ENCODE results near the gene RAMP1. TPM values are rescaled to one million over a fixed set of nuclear protein-coding genes. Genes with fewer than 3 reads are reported as not detected.

RAMP1 gene
- total and polyA plus RNA-seq, 9 of the 15 experiments (the other 6 are each of a cell fraction or from before 2014, with no cell fraction given): 0.72 to 0.77 TPM; not detected in 7

- no peak for TF ChIP-seq ZNF449 (CRISPR knock-in tag; IDR thresholded peaks at IDR 0.05)
- TF ChIP-seq KLF16 (IDR thresholded peaks at IDR 0.05): peak; percentile 58
- peak in 1 of 2 experiments; percentile 37; a peak in 1 of 4 replicates for TF ChIP-seq MLLT1 (IDR thresholded peaks at IDR 0.05)
- TF ChIP-seq FOXO4 (CRISPR knock-in tag; IDR thresholded peaks at IDR 0.05): no peak
- TF ChIP-seq ZNF76 (CRISPR knock-in tag; IDR thresholded peaks at IDR 0.05; ENCODE audit: borderline replicate concordance): no peak
- no peak for TF ChIP-seq PHB (CRISPR knock-in tag; IDR thresholded peaks at IDR 0.05)
- no peak for TF ChIP-seq MIER1 (IDR thresholded peaks at IDR 0.05; ENCODE audit: low read depth)
- no peak for TF ChIP-seq NFE2 (IDR thresholded peaks at IDR 0.05; ENCODE audit: low read depth)
- no peak for TF ChIP-seq ARID4B (CRISPR knock-in tag; IDR thresholded peaks at IDR 0.05)
- no peak for TF ChIP-seq SNAPC5 (CRISPR knock-in tag; IDR thresholded peaks at IDR 0.05)
- no peak for TF ChIP-seq ZNF121 (CRISPR knock-in tag; conservative IDR thresholded peaks at IDR 0.05)
- TF ChIP-seq ZNF518B (CRISPR knock-in tag; IDR thresholded peaks at IDR 0.05): no peak
- TF ChIP-seq KDM1A (IDR thresholded peaks at IDR 0.05): no peak
- no peak for TF ChIP-seq MED1 (CRISPR knock-in tag; IDR thresholded peaks at IDR 0.05; ENCODE audit: borderline replicate concordance)
- 0 out of 2 replicates have a peak, but pooled peaks have one; percentile 32 for TF ChIP-seq ZNF384 (IDR thresholded peaks at IDR 0.05; ENCODE audit: low read depth, low read length)
- TF ChIP-seq ZNF239 (CRISPR knock-in tag; IDR thresholded peaks at IDR 0.05): no peak
Measured at GRCh38 chr2:237923481-237924163, 64.2 kb downstream of the RAMP1 start (continued).
